Chondrocyte (in vitro differentiated cells): ENCODE data around the gene ECE1. TPM values are rescaled to one million over a fixed set of nuclear protein-coding genes. Genes with fewer than 3 reads are reported as not detected.

Experiments used
- DNase-seq: peaks from one replicate; pipeline ENCODE4 v3.0.0; 2021; ENCODE audit warnings: mixed read lengths, low spot score
- H3K27ac Mint-ChIP-seq: one replicate; pipeline ENCODE4 v1.8.0; 2021; ENCODE audit warnings: mild to moderate bottlenecking, moderate library complexity, mixed read lengths; ENCODE audit not compliant: unreplicated experiment
- H3K27me3 Mint-ChIP-seq: 2 replicates; pipeline ENCODE4 v1.8.0; 2021; ENCODE audit warnings: low read depth, mixed read lengths
- H3K36me3 Mint-ChIP-seq: 2 replicates; pipeline ENCODE4 v1.8.0; 2021; ENCODE audit warnings: low read depth, mixed read lengths
- H3K4me1 Mint-ChIP-seq: 2 replicates; pipeline ENCODE4 v1.8.0; 2021; ENCODE audit warnings: low read depth, mild to moderate bottlenecking, mixed read lengths
- H3K4me3 Mint-ChIP-seq: one replicate; pipeline ENCODE4 v1.8.0; 2021; ENCODE audit warnings: mild to moderate bottlenecking, moderate library complexity, mixed read lengths; ENCODE audit not compliant: unreplicated experiment
- H3K9me3 Mint-ChIP-seq: 2 replicates; pipeline ENCODE4 v1.8.0; 2021; ENCODE audit warnings: low read depth, mixed read lengths
- total RNA-seq: library from RNA; stranded (reverse); gene quantifications from 3 replicates; pipeline ENCODE4 v1.2.1, GENCODE V29; 2021
- TF ChIP-seq, protein P1 (sequence below): fragments of 200-600 bp; sonication (generic); IDR thresholded peaks from 2 replicates; pipeline ENCODE4 v1.5.0; 2021; ENCODE audit warnings: antibody characterized with exemption, mild to moderate bottlenecking, moderate library complexity

The ECE1 gene
- total RNA-seq, 1 donor from 2014 or later, result 98.5 TPM

DNA sequence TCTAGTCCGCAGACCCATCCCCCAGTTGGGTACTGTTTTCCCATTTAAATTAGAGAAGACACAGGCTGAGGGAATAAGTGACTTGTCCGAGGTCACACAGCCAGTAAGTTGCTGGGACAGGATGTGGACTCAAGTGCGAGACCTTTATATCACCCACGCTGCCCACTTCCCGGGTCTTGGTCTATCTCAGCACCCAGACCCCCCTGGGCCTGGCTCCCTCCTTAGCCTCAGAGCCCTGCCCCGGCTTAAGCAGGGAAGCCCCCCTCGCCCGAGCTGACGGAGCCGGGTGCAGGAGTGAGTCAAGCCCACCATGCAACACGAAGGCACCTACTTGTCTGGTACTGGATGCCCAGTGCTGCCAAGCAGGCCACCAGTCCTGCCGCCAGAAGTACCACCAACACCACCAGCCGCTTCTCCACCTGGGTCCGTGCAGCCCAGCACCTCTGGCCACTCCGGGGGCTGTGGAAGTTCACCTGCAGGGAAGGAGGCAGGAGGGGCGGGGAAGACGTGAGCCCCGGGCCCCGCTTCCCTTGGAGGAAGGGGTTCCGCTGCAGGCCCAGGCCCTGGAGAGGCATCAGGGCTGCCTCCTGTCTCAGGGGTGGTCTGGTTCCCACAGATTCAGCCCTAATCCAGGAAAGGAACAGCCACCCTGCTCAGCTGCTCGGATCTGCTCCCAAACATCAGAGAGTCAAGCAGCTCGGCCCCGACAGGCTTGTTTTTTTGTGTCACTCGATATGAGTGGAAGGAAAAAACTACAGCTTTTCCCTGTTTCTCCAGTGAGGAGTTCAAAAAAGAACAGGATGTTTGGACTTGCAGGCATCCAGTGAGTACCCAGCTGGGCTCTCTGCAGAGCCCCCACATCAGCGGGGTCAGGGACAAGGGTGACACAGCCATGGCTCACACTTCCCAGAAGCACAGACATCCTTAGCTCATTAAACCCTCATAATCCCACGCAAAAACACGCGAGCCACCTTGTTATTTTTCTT lies 11.1 kb downstream of the ECE1 start:
- Mint-ChIP-seq H3K4me3 (peak overlapping the region; percentile 40), H3K4me1 (peaks cover 48% of the 10 kb centered on the region), H3K36me3 (peaks cover 7% of the 10 kb centered on the region), H3K9me3 (no peaks in the 10 kb centered on the region), H3K27me3 (no peaks in the 10 kb centered on the region), H3K27ac (peak overlapping the region; percentile 87)
- no peak for DNase-seq
- TF ChIP-seq, protein P1, sequence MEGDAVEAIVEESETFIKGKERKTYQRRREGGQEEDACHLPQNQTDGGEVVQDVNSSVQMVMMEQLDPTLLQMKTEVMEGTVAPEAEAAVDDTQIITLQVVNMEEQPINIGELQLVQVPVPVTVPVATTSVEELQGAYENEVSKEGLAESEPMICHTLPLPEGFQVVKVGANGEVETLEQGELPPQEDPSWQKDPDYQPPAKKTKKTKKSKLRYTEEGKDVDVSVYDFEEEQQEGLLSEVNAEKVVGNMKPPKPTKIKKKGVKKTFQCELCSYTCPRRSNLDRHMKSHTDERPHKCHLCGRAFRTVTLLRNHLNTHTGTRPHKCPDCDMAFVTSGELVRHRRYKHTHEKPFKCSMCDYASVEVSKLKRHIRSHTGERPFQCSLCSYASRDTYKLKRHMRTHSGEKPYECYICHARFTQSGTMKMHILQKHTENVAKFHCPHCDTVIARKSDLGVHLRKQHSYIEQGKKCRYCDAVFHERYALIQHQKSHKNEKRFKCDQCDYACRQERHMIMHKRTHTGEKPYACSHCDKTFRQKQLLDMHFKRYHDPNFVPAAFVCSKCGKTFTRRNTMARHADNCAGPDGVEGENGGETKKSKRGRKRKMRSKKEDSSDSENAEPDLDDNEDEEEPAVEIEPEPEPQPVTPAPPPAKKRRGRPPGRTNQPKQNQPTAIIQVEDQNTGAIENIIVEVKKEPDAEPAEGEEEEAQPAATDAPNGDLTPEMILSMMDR, result no peak

DNA sequence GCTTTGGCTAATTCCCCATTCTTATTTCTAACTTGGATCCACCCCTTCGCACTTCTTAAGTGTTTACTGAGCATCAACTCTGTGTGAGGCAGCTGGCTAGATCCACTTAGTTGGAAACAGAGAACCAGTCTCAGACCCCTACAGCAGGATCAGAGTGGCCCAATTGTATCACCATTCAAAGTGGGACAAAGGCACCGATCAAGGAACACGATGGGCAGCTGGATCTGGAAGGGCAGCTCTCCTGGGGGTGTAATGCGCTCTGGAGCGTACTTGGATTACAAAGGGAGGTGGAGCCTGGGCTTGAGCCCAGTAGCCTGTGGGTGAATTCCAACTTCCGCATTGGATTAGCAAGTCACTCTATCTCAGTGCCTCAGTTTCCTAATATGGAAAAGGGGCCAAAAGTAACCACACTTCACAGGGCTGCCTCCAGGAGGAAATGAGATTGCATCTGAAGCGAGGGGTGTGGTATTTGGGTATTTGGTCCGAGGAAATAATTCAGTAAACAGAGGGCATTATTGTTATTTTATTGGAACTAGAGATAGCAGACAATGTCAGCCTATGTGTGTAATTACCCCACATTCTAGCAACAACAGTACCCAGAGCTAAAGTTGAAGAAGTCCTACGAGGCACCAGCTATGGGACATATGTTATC lies 11.9 kb downstream of the ECE1 start:
- Mint-ChIP-seq H3K27me3 (no peaks in the 10 kb centered on the region), H3K4me3 (peak overlapping the region; percentile 6), H3K36me3 (peaks cover 7% of the 10 kb centered on the region), H3K27ac (no peak overlapping the region), H3K9me3 (no peaks in the 10 kb centered on the region), H3K4me1 (peaks cover 48% of the 10 kb centered on the region)
- DNase-seq, result no peak
- TF ChIP-seq, protein P1, result no peak

DNA sequence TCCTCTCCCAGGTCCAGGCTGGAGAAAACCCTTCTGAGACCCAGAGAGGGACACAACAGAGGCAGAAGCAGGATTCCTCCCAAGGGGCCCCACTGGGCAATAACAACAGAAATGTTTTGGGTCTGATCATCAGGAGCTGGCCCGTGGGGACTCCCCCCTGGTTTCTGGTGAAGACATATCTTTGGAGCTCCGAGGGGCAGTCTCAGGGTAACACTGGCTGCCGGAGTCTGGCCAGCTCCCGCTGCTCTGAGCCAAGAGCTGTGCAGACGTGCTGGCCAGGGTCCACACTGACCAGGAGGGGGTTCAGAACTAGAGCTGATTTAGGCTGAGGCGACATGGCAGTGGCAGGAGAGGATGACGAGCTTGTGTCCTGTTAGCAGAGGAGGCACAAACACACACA lies 13.1 kb downstream of the ECE1 start:
- no peaks in the 10 kb centered on the region for H3K9me3 Mint-ChIP-seq
- H3K27me3 Mint-ChIP-seq, result no peaks in the 10 kb centered on the region
- DNase-seq, result no peak
- H3K36me3 Mint-ChIP-seq, result peaks cover 8% of the 10 kb centered on the region
- peak overlapping the region; percentile 33 for H3K27ac Mint-ChIP-seq
- no peak overlapping the region for H3K4me3 Mint-ChIP-seq
- TF ChIP-seq, protein P1, result no peak
- peaks cover 48% of the 10 kb centered on the region for H3K4me1 Mint-ChIP-seq

DNA sequence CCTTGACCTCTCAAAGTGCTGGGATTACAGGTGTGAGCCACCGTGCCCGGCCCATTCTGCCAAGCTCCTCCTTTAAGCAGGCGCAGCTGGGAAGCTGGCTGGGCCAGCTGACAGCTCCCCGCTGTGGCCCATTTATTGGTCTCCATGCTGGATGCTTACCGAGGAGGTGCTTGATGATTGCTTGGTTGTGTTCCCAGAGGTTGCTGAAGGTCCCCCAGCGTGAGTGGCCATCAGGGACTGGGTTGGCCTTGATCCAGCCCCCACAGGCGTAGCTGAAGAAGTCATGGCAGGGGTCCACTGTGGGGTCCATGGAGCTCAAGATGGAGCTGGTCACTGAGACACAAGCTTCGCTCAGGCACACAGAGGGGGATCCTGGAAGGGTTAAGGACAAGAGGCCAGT lies 17.7 kb downstream of the ECE1 start:
- Mint-ChIP-seq H3K27me3 (no peaks in the 10 kb centered on the region), H3K4me3 (no peak overlapping the region), H3K4me1 (peaks cover 16% of the 10 kb centered on the region), H3K9me3 (no peaks in the 10 kb centered on the region), H3K36me3 (peaks cover 27% of the 10 kb centered on the region), H3K27ac (no peak overlapping the region)
- no peak for DNase-seq
- TF ChIP-seq, protein P1, result no peak

DNA sequence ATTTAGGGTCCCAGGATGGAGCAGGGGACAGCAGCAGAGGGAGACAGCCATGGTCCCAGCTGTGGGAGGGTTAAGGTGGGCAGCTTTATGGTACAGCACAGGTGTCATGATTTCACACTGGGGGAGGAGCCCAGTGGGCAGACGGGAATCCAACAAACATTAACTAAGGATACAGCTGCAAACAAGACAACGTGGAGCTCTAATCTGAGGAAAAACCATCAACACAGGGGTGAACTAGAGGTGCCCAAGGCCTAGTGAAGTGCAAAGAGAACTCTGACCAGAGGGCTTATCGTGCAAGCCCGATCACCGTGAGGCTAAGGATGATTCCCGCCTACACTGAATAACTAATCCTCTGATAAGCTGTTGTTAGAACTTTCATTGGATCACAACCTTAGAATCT lies 18.7 kb downstream of the ECE1 start:
- H3K36me3 Mint-ChIP-seq, result peaks cover 29% of the 10 kb centered on the region
- no peak for DNase-seq
- no peak overlapping the region for H3K27ac Mint-ChIP-seq
- TF ChIP-seq, protein P1, result no peak
- peaks cover 16% of the 10 kb centered on the region for H3K4me1 Mint-ChIP-seq
- no peaks in the 10 kb centered on the region for H3K9me3 Mint-ChIP-seq
- H3K4me3 Mint-ChIP-seq, result no peak overlapping the region
- H3K27me3 Mint-ChIP-seq, result no peaks in the 10 kb centered on the region
